Activated naive CD4-positive, alpha-beta T cell treated with anti-CD3 and anti-CD28 coated beads, Interleukin-2, amount 50 U/mL, for 16 hours (primary cell): ENCODE data around the gene GRIK3.
"Not testable (repeated sequence)": the region's sequence is repeated elsewhere in the genome, so short reads cannot be mapped to it uniquely, and the experiment has no call there.

Source experiments
- DNase-seq: peaks from one replicate; pipeline ENCODE4 v3.0.0-alpha.2; 2020

GRIK3 gene

GRCh38 chr1:36776948-36777831 is 257.1 kb downstream of the GRIK3 start:
- no peak for DNase-seq

DNA sequence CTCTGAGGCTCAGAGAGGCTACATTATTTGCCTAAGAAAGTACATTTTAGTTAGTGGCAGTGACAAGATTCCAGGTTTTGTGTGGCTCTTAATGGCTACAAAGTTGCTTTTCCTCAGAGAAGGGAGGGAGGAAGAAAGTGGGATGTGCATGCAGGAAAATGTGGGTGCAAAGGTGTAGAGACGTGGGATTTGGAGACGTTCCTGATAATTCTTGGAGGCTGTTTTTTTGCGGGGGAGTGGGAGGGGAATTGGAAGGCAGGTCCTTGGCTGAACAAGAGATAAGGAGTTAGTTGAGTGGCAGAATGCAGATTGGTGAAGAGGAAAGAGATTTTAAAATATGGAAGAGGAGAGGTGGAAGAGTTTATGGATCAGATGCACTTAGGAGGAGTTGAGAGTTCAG is 258.1 kb downstream of the GRIK3 start:
- DNase-seq = no peak

DNA sequence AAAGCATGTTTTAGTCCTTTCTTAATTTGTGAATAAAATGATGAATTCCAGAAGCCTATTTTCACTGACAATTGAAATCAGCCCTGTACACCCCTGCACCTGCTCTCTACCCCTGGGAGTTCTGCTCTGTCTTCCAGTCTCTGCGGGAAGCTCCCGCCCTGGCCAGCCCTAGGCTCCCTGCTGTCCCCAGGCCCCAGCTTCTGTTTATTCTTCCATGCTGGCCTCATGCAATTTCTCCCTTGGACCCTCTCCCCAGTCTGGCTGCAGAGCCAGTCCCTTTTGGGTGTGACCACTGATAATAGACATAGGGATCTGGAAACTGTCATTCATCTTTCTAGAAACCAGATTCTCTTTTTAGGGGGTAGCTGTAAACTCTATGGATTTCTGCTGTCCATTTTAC is 258.6 kb downstream of the GRIK3 start:
- no peak for DNase-seq

- DNase-seq = no peak
These were observed 260.3 kb downstream of the GRIK3 start for GRCh38 chr1:36773827-36774541.

DNA sequence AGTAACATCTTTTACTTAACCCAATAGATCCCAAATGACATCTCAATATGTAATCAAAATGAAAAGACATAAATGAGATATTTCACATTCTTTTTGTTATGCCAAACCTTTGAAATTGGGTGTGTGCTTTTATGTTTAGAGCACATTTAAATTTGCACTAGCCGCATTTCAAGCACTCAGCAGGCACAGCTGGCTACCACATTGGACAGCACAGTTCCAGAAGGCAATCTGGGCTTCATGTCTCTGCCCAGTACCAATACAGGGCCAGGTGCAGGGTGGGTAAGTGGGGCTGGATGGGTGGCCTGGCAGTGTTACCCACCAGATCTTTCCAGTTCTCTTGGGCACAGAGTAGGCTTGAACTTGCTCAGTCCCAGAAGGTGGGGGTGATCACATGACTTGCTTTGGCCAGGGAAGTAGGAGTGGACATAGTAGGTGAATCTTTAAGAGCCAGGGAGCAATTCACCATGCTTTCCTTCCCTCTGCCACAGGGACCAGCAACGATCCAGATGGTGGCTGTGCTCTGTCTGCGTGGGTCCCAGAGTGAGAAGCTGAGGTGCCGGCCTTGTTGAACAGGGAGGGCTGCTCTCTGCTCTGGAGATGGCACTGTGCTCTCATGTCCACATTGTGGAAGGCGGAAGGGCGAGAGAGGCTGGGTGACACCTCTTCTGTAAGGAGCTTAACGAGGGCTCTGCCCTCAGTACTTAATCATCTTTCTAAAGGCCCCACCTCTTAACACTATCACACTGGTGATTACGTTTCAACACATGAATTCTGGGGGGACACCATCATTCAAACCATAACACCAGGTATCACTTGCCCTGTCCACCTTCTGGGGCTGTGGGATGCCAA is 261.4 kb downstream of the GRIK3 start:
- DNase-seq = no peak

- no peak for DNase-seq
These were observed 262.5 kb downstream of the GRIK3 start for GRCh38 chr1:36771660-36772284.

DNA sequence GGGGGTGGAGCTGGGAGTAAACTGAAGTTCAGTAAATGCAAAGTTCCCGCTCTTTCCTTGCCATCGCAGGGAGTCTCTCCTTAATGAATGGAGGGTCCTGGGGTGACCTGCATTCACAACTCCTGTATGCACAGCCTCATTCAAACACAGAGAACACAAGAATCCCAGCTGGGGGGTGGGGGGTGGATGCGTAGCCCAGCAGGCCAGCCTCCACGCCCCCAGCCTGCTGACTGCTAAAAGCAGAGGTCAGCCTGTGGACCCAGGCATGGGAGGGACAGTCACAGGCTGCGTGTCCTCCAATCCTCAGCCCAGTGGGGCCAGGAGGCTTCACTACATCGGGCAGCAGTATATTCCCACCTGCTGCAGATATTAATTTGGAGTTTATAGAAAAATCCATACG is 263.1 kb downstream of the GRIK3 start:
- DNase-seq = no peak

- no peak for DNase-seq
These were observed 264.2 kb downstream of the GRIK3 start for GRCh38 chr1:36769886-36770830.

DNA sequence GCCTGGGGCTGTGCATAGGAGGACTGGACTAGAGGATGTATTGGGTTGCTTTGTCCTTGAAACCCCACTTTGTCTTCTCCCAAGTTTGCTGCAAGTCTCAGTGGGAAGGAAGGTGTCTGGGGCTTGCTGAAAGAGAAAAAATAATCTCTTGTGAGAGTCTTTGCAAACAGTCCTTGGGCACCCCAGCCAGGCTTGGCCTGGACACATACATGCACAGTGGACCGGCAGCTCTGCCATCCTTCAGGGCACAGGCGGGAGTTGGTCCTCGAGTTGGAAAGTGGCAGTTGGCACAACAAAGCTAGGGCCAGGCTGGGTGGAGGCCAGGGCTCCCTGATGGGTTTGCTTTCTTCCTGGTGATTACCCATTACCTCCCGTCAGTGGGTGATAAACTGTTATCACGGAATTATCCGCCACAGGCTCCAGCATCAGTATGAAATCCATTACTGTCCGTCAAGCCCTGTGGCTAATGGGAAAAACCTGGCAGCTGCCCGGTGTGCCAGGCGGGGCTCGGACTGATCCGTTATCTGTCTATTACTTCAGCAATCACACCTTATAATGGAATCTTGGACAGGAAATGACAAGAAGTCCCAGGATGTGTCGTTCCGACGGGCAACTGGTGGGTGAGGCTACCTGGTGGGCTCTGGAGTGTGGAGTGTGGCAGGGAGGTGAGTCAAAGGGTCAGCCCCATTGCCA is 265.7 kb downstream of the GRIK3 start:
- DNase-seq = no peak

DNA sequence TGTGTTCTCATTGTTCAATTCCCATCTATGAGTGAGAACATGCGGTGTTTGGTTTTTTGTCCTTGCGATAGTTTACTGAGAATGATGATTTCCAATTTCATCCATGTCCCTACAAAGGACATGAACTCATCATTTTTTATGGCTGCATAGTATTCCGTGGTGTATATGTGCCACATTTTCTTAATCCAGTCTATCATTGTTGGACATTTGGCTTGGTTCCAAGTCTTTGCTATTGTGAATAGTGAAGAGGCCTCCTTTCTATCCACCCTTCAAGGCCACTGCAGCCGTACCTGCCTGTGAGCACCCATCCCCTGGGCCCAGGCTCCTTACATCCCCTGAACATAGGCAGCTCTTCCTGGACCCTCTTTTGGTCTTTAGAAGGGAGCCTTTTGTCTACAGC is 266.9 kb downstream of the GRIK3 start:
- not testable (repeated sequence) for DNase-seq

DNA sequence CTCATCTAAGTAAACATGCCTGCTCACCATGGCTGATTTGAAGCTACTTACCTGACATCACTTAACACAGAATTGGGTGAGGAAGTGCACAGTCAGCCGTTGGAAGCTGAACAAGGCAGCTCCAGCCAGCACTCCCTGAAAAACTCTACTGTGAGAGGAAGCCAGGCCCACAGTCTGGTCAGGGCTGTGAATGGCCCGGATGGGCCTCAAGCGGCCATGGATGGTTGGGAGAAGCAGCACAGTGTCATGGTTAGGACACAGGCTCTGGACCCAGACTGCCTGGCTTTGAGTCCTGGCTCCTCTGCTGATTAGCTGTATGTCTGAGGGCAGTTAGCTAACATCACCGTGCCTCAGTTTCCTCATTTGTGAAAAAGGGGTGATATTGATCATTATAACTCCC is 267.8 kb downstream of the GRIK3 start:
- no peak for DNase-seq

- no peak for DNase-seq
These were observed 268.5 kb downstream of the GRIK3 start for GRCh38 chr1:36765785-36766300.

GRCh38 chr1:36764798-36765197 is 269.5 kb downstream of the GRIK3 start:
- no peak for DNase-seq

DNA sequence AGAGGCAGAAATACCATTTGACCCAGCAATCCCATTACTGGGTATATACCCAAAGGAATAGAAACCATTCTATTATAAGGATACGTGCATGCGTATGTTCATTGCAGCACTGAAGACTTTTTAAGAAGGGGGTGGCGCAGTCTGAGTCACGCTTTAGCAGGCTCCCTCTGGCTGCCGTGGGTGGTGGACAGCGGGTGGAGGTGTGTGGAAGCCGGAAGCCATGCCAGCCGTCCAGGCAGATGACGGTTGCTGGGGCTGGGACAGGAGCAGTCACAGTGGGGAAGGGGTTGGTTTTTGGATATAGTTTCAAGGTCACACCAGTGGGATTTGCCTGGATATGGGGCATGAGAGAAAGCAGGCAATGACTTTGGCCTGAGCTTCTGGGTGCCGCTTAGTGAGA is 270.5 kb downstream of the GRIK3 start:
- no peak for DNase-seq

DNA sequence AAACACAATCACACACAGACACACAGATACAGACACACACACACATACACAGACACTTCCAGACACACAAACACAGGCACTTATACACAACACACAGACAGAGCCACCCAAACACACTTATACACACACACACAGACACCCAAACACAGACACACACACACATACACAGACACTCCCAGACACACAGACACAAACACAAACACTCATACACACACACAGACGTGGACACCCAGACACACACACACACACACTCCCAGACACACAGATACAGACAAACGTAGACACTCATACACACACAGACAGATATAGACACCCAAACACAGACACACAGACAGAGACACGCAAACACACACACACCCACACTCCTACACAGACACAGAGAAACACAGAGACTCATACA is 272.1 kb downstream of the GRIK3 start:
- no peak for DNase-seq

- DNase-seq = no peak
These were observed 273.2 kb downstream of the GRIK3 start for GRCh38 chr1:36761113-36761512.

- no peak for DNase-seq
These were observed 274.2 kb downstream of the GRIK3 start for GRCh38 chr1:36760081-36760480.

DNA sequence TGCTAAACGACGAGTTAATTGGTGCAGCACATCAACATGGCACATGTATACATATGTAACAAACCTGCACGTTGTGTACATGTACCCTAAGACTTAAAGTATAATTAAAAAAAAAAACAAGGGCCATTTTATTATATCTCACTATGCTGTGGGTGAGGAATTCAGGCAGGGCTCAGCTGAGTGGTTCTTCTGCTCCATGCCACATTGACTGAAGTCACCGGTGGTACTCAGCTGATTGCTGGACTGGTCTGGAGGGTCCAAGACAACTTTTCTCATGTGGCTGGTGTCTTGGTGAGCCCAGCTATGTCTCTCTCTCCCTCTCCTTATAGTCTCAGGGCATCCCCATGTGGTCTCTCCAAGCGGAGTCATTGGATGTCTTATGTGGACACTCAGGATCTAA is 275.0 kb downstream of the GRIK3 start:
- no peak for DNase-seq

GRCh38 chr1:36755303-36756230 is 278.7 kb downstream of the GRIK3 start:
- no peak for DNase-seq

GRCh38 chr1:36754366-36754765 is 279.9 kb downstream of the GRIK3 start:
- DNase-seq = no peak
